NT2/D1 (cell line): ENCODE measurements around the gene RARG.

Experiments used
- YY1 ChIP-seq: IDR thresholded peaks from 2 replicates; pipeline ENCODE4 v1.6.1; 2011; ENCODE audit not compliant: insufficient read length, insufficient read depth
- ZNF274 ChIP-seq: IDR thresholded peaks from 2 replicates; pipeline ENCODE4 v1.6.1; 2011; ENCODE audit warnings: mild to moderate bottlenecking, low read depth, low read length

- TF ChIP-seq ZNF274 (no peak), YY1 (no peak)
Observed at GRCh38 chr12:53207042-53207441, 25.0 kb downstream of the RARG start, which contains the start of gene ITGB7.
